HG02981 (cell line): ENCODE results near the gene KRT79.
"Not testable (repeated sequence)": the region's sequence is repeated elsewhere in the genome, so short reads cannot be mapped to it uniquely, and the experiment has no call there.

Experiments used
- ATAC-seq: cut with Tn5 transposase; IDR thresholded peaks from one replicate; pipeline ENCODE4 v1.9.1; 2021; ENCODE audit warnings: mild to moderate bottlenecking, moderate library complexity; ENCODE audit not compliant: unreplicated experiment

KRT79 gene

GRCh38 chr12:52833922-52834726, at the start of gene KRT79:
KRT79 (minus strand) TSS chr12:52834311; CDS start chr12:52834260, 51 bp downstream.
- ATAC-seq, result no peak

GRCh38 chr12:52880499-52880898, 46.4 kb upstream of the KRT79 start:
- not testable (repeated sequence) for ATAC-seq

- ATAC-seq, result peak; percentile 63
These were observed 45.6 kb upstream of the KRT79 start for GRCh38 chr12:52879394-52880351.

GRCh38 chr12:52878507-52879393, 44.6 kb upstream of the KRT79 start:
- no peak for ATAC-seq

- ATAC-seq, result no peak
These were observed 43.1 kb upstream of the KRT79 start for GRCh38 chr12:52877242-52877641.

GRCh38 chr12:52876372-52876771, 42.3 kb upstream of the KRT79 start:
- ATAC-seq, result no peak

GRCh38 chr12:52874573-52875435, 40.7 kb upstream of the KRT79 start:
- ATAC-seq, result no peak

- no peak for ATAC-seq
These were observed 39.9 kb upstream of the KRT79 start for GRCh38 chr12:52873832-52874572.

- no peak for ATAC-seq
These were observed 39.4 kb upstream of the KRT79 start for GRCh38 chr12:52873513-52873831.

GRCh38 chr12:52872644-52873389, 38.7 kb upstream of the KRT79 start:
- no peak for ATAC-seq

GRCh38 chr12:52871291-52872039, 37.4 kb upstream of the KRT79 start:
- ATAC-seq, result no peak

GRCh38 chr12:52870361-52871290, 36.5 kb upstream of the KRT79 start:
- ATAC-seq, result peak; percentile 64

GRCh38 chr12:52867642-52868041, 33.5 kb upstream of the KRT79 start:
- no peak for ATAC-seq

- ATAC-seq, result no peak
These were observed 33.0 kb upstream of the KRT79 start for GRCh38 chr12:52867152-52867551.

- ATAC-seq, result no peak
These were observed 31.2 kb upstream of the KRT79 start for GRCh38 chr12:52865090-52865944.

- ATAC-seq, result no peak
These were observed 27.9 kb upstream of the KRT79 start for GRCh38 chr12:52862023-52862422.
